GM12801 (cell line): ENCODE data around the gene BACH2.

ENCODE experiments used
- TF ChIP-seq, protein P1 (sequence below): IDR thresholded peaks from one replicate; pipeline ENCODE4 v1.5.1; 2011; ENCODE audit warnings: control low read depth; ENCODE audit not compliant: insufficient read length; ENCODE audit errors: extremely low read depth

Gene BACH2

DNA sequence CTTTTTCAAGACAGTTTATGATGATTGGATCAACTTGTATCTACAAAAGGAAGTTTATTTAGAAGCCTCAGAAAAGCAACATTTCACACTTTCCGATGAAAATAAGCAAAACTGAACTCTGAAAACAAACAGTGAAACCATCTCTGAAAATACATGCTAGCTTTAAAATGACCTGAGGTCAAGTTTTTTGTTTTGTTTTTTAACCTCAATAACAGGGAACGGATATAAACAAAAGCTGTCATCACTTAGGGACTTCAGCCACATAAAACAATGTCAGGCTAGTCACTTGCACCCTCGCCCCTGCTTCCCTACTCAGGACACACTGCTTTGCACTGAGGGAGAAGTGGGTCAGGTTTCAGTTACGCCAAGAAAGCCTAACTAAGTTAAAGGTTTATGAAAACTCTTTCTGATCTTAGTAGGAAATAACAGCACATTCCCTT lies 11.6 kb downstream of the BACH2 start:
- TF ChIP-seq, protein P1, sequence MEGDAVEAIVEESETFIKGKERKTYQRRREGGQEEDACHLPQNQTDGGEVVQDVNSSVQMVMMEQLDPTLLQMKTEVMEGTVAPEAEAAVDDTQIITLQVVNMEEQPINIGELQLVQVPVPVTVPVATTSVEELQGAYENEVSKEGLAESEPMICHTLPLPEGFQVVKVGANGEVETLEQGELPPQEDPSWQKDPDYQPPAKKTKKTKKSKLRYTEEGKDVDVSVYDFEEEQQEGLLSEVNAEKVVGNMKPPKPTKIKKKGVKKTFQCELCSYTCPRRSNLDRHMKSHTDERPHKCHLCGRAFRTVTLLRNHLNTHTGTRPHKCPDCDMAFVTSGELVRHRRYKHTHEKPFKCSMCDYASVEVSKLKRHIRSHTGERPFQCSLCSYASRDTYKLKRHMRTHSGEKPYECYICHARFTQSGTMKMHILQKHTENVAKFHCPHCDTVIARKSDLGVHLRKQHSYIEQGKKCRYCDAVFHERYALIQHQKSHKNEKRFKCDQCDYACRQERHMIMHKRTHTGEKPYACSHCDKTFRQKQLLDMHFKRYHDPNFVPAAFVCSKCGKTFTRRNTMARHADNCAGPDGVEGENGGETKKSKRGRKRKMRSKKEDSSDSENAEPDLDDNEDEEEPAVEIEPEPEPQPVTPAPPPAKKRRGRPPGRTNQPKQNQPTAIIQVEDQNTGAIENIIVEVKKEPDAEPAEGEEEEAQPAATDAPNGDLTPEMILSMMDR: no peak

GRCh38 chr6:90284236-90285041 lies 12.2 kb downstream of the BACH2 start:
- TF ChIP-seq, protein P1: no peak

GRCh38 chr6:90278129-90278528 lies 18.5 kb downstream of the BACH2 start:
- TF ChIP-seq, protein P1: no peak

DNA sequence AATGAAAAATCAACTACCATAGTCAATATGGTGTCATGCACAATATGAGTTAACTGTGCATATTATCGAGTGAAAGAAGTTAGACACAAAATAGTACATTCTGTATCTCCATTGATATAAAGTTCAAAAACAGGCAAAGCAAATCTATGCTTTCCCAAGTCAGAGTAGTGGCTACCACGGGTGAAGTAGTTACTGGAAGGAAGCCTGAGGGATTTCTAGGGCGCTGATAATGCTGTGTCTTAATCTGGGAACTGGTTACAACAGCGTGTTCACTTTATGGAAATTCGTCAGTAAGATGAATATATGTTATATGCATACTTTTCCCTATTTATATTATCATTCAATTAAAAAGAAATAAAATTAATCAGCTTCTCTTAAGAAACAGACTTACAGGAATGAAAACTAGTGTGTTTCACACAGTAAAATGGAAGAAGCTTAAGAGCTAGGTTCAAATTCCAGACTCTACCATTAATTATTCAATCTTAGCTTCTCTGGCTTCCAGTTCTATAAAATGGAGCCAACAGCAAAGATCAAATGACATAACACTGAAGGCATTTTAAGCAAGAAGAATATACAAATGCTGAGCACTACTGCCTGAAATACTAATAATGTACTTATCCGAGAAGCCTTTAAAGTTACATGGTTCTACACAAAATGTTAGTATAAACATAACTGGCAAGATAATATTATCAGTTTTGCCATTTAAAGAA lies 19.2 kb downstream of the BACH2 start:
- TF ChIP-seq, protein P1: no peak

GRCh38 chr6:90274451-90275030 lies 22.1 kb downstream of the BACH2 start:
- TF ChIP-seq, protein P1: no peak

DNA sequence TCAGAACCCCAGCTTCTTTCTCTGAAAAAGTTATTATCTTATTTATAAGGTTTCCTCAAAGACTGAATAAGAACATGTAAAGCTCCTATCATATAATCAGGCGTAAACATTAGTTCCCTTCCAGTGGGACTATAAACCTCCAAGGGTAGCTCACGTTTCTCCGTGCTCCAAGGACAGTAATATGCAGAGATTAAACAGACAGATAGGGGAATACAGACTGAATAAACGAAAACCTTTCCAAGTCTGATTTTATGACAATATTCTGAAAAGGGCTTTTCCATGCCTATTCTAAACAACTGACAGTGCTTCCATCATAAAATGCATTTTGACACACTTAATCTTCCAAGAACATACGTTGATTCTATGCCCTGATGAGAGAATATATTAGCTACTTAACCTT lies 22.8 kb downstream of the BACH2 start:
- TF ChIP-seq, protein P1: no peak

DNA sequence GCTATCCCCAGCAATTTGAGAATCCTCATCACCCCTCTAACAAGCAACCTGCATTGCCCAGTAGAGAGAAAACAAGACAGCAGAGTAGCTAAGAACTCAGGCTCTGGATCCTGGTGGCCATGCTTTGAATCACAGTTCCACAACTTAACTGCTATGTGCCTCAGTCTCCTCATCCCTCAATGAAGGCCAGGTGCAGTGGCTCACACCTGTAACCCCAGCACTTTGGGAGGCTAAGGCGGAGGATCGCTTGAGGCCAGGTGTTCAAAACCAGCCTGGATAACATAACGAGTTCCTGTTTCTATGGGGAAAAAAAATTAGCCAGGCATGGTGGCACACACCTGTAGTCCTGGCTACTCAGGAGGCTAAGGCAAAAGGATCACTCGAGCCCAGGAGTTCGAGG lies 23.7 kb downstream of the BACH2 start:
- TF ChIP-seq, protein P1: no peak
